GM23248 (cell line): ENCODE measurements around the gene MAGEB17.

Source experiments
- EZH2 ChIP-seq: fragments of 200-600 bp; sonication (generic); IDR thresholded peaks from 2 replicates; pipeline ENCODE4 v1.6.1; 2018; ENCODE audit warnings: antibody characterized with exemption, mild to moderate bottlenecking; ENCODE audit not compliant: insufficient read depth, poor library complexity, severe bottlenecking
- EZH2phosphoT487 ChIP-seq: fragments of 200-600 bp; sonication (generic); IDR thresholded peaks from 2 replicates; pipeline ENCODE4 v1.6.1; 2018; ENCODE audit warnings: antibody characterized with exemption, moderate library complexity, mild to moderate bottlenecking, low read depth; ENCODE audit not compliant: insufficient read depth

- TF ChIP-seq EZH2 = no peak
- no peak for TF ChIP-seq EZH2phosphoT487
Observed at GRCh38 chrX:16185725-16186136, 18.4 kb downstream of the MAGEB17 start.
